Measurements from ENCODE around the gene MYLK4.

GRCh38 chr6:2738373-2738979 is 12.2 kb downstream of the MYLK4 start:
- TF ChIP-seq EP300 (IDR thresholded peaks at IDR 0.05), result no peak
- TF ChIP-seq CTCF (IDR thresholded peaks at IDR 0.05), result peak; percentile 69 to 77 (median 75)
